GM23248 (cell line): ENCODE results near the gene DHH.

Experiments used
- EZH2 ChIP-seq: fragments of 200-600 bp; sonication (generic); IDR thresholded peaks from 2 replicates; pipeline ENCODE4 v1.6.1; 2018; ENCODE audit warnings: antibody characterized with exemption, mild to moderate bottlenecking; ENCODE audit not compliant: insufficient read depth, poor library complexity, severe bottlenecking
- EZH2phosphoT487 ChIP-seq: fragments of 200-600 bp; sonication (generic); IDR thresholded peaks from 2 replicates; pipeline ENCODE4 v1.6.1; 2018; ENCODE audit warnings: antibody characterized with exemption, moderate library complexity, mild to moderate bottlenecking, low read depth; ENCODE audit not compliant: insufficient read depth

GRCh38 chr12:49091056-49091835 is 3.4 kb downstream of the DHH start:
- TF ChIP-seq EZH2 (no peak), EZH2phosphoT487 (no peak)
